H9 (cell line): ENCODE results near the gene TNPO3. TPM values are rescaled to one million over a fixed set of nuclear protein-coding genes. Genes with fewer than 3 reads are reported as not detected.
A peak's percentile ranks its signal among the peaks of the same experiment; 100 is the strongest.

Experiments
- DNase-seq: peaks from one replicate; pipeline ENCODE4 v3.0.0-alpha.2; 2017
- H2AFZ ChIP-seq: one replicate; pipeline ENCODE4 v1.6.1; 2013; ENCODE audit warnings: mild to moderate bottlenecking, low read length, control low read depth, moderate library complexity
- H2AK5ac ChIP-seq: 2 replicates; pipeline ENCODE4 v1.6.1; 2013; ENCODE audit warnings: low read length, control low read depth, mixed read lengths; ENCODE audit not compliant: insufficient read length
- H2BK120ac ChIP-seq: one replicate; pipeline ENCODE4 v1.6.1; 2013; ENCODE audit warnings: low read depth, mild to moderate bottlenecking, low read length, control low read depth, inconsistent platforms; ENCODE audit not compliant: poor library complexity, severe bottlenecking
- H2BK12ac ChIP-seq: 2 replicates; pipeline ENCODE4 v1.6.1; 2013; ENCODE audit warnings: low read length, control low read depth, mixed read lengths, low read depth; ENCODE audit not compliant: insufficient read length
- H2BK15ac ChIP-seq: 2 replicates; pipeline ENCODE4 v1.6.1; 2013; ENCODE audit warnings: low read depth, low read length, control low read depth
- H2BK20ac ChIP-seq: one replicate; pipeline ENCODE4 v1.6.1; 2013; ENCODE audit warnings: low read depth, mild to moderate bottlenecking, low read length, control low read depth, inconsistent platforms; ENCODE audit not compliant: poor library complexity, severe bottlenecking
- H2BK5ac ChIP-seq: 2 replicates; pipeline ENCODE4 v1.6.1; 2013; ENCODE audit warnings: low read length, control low read depth, mixed read lengths; ENCODE audit not compliant: insufficient read length
- H3K14ac ChIP-seq: 2 replicates; pipeline ENCODE4 v1.6.1; 2013; ENCODE audit warnings: low read length, control low read depth; ENCODE audit not compliant: insufficient read depth
- H3K18ac ChIP-seq: 2 replicates; pipeline ENCODE4 v1.6.1; 2013; ENCODE audit warnings: low read depth, mild to moderate bottlenecking, mixed read lengths, low read length, control low read depth; ENCODE audit not compliant: insufficient read length
- H3K23ac ChIP-seq: 2 replicates; pipeline ENCODE4 v1.6.1; 2013; ENCODE audit warnings: low read length, control low read depth, mixed read lengths, low read depth; ENCODE audit not compliant: insufficient read length
- H3K23me2 ChIP-seq: 2 replicates; pipeline ENCODE4 v1.6.1; 2013; ENCODE audit warnings: low read depth, mild to moderate bottlenecking, mixed read lengths, low read length, control low read depth; ENCODE audit not compliant: insufficient read length, poor library complexity, severe bottlenecking
- H3K27ac ChIP-seq: 2 replicates; pipeline ENCODE4 v1.5.1; 2013; ENCODE audit warnings: low read length, control low read depth, mixed read lengths, low read depth; ENCODE audit not compliant: insufficient read length
- H3K27me3 ChIP-seq: 2 replicates; pipeline ENCODE4 v1.6.1; 2013; ENCODE audit warnings: low read length, control low read depth, inconsistent platforms; ENCODE audit not compliant: insufficient read depth
- H3K4ac ChIP-seq: 2 replicates; pipeline ENCODE4 v1.6.1; 2013; ENCODE audit warnings: low read depth, mild to moderate bottlenecking, control low read depth, inconsistent platforms, low read length, moderate library complexity
- H3K4me1 ChIP-seq: 2 replicates; pipeline ENCODE4 v1.6.1; 2013; ENCODE audit warnings: low read length, control low read depth, inconsistent platforms; ENCODE audit not compliant: insufficient read depth
- H3K4me2 ChIP-seq: 2 replicates; pipeline ENCODE4 v1.6.1; 2013; ENCODE audit warnings: low read length, control low read depth, mixed read lengths; ENCODE audit not compliant: insufficient read length, insufficient read depth
- H3K56ac ChIP-seq: 2 replicates; pipeline ENCODE4 v1.6.1; 2013; ENCODE audit warnings: low read depth, mild to moderate bottlenecking, mixed read lengths, low read length, control low read depth; ENCODE audit not compliant: insufficient read length
- H3K79me1 ChIP-seq: 2 replicates; pipeline ENCODE4 v1.6.1; 2013; ENCODE audit warnings: low read depth, mild to moderate bottlenecking, moderate library complexity, low read length, control low read depth, inconsistent platforms; ENCODE audit not compliant: insufficient read depth, poor library complexity, severe bottlenecking
- H3K79me2 ChIP-seq: 2 replicates; pipeline ENCODE4 v1.6.1; 2013; ENCODE audit warnings: low read length, control low read depth, inconsistent platforms; ENCODE audit not compliant: insufficient read depth
- H3K9ac ChIP-seq: 2 replicates; pipeline ENCODE4 v1.6.1; 2013; ENCODE audit warnings: low read length, control low read depth, mixed read lengths; ENCODE audit not compliant: insufficient read length; ENCODE audit errors: extremely low read depth
- H3K9me3 ChIP-seq: one replicate; pipeline ENCODE4 v1.6.1; 2013; ENCODE audit warnings: low read depth, low read length, inconsistent platforms; ENCODE audit not compliant: control insufficient read depth
- H3T11ph ChIP-seq: one replicate; pipeline ENCODE4 v1.6.1; 2013; ENCODE audit warnings: mild to moderate bottlenecking, low read length, control low read depth, inconsistent platforms
- H4K20me1 ChIP-seq: one replicate; pipeline ENCODE4 v1.6.1; 2013; ENCODE audit not compliant: control insufficient read depth, insufficient read length, insufficient read depth
- H4K5ac ChIP-seq: 2 replicates; pipeline ENCODE4 v1.6.1; 2013; ENCODE audit warnings: low read depth, mild to moderate bottlenecking, mixed read lengths, low read length, control low read depth; ENCODE audit not compliant: insufficient read length
- H4K8ac ChIP-seq: replicated peaks from 2 replicates; pipeline ENCODE4 v1.6.1; 2013; ENCODE audit warnings: low read length, control low read depth, mixed read lengths, low read depth; ENCODE audit not compliant: insufficient read length
- H4K91ac ChIP-seq: 2 replicates; pipeline ENCODE4 v1.6.1; 2013; ENCODE audit warnings: low read depth, mild to moderate bottlenecking, moderate library complexity, mixed read lengths, low read length, control low read depth; ENCODE audit not compliant: insufficient read length
- H3K27ac Mint-ChIP-seq, 3 experiments: 2 replicates in 2 of 3; 3 replicates in 1 of 3; pipeline ENCODE4 v1.8.0; 2020 to 2021; ENCODE audit warnings: mixed read lengths in 3 of 3, mild to moderate bottlenecking in 1 of 3, moderate library complexity in 1 of 3
- H3K27me3 Mint-ChIP-seq: 2 replicates; pipeline ENCODE4 v1.8.0; 2021; ENCODE audit warnings: low read depth, mild to moderate bottlenecking, moderate library complexity, mixed read lengths
- H3K36me3 Mint-ChIP-seq, 3 experiments: 2 replicates in 2 of 3; 3 replicates in 1 of 3; pipeline ENCODE4 v1.8.0; 2020 to 2021; ENCODE audit warnings: low read depth in 3 of 3, mixed read lengths in 3 of 3; ENCODE audit not compliant: insufficient read depth in 1 of 3
- H3K4me1 Mint-ChIP-seq, 2 experiments: 2 replicates each; pipeline ENCODE4 v1.8.0; 2020; ENCODE audit warnings: mixed read lengths in 2 of 2
- H3K4me3 Mint-ChIP-seq, 2 experiments: 2 replicates in 1 of 2; 3 replicates in 1 of 2; pipeline ENCODE4 v1.8.0; 2020 to 2021; ENCODE audit warnings: mild to moderate bottlenecking in 2 of 2, mixed read lengths in 2 of 2, moderate library complexity in 1 of 2
- H3K9me3 Mint-ChIP-seq, 2 experiments: 2 replicates in 1 of 2; 3 replicates in 1 of 2; pipeline ENCODE4 v1.8.0; 2020; ENCODE audit warnings: mild to moderate bottlenecking in 2 of 2, mixed read lengths in 2 of 2, moderate library complexity in 1 of 2
- WGBS: extraction: QIAGEN DNeasy Blood & Tissue Kit; methylation state at CpG from one replicate; pipeline ENCODE4 v1.1.7; 2013; ENCODE audit warnings: missing lambda C conversion rate, low lambda C conversion rate, mixed read lengths; ENCODE audit not compliant: insufficient read length; ENCODE audit errors: extremely low coverage; 5-methylcytosine and 5-hydroxymethylcytosine counted together
- total RNA-seq: library from RNA; stranded (reverse); gene quantifications from 2 replicates; pipeline ENCODE4 v1.2.1, GENCODE V29; 2021
- TF ChIP-seq, protein P1 (sequence below): fragments of 200-600 bp; sonication (generic); conservative IDR thresholded peaks from 3 replicates; pipeline ENCODE4 v1.8.0; 2021; ENCODE audit warnings: antibody characterized with exemption, mild to moderate bottlenecking

The TNPO3 gene
- total RNA-seq, 1 experiment from 2014 or later, result 90.1 TPM

DNA sequence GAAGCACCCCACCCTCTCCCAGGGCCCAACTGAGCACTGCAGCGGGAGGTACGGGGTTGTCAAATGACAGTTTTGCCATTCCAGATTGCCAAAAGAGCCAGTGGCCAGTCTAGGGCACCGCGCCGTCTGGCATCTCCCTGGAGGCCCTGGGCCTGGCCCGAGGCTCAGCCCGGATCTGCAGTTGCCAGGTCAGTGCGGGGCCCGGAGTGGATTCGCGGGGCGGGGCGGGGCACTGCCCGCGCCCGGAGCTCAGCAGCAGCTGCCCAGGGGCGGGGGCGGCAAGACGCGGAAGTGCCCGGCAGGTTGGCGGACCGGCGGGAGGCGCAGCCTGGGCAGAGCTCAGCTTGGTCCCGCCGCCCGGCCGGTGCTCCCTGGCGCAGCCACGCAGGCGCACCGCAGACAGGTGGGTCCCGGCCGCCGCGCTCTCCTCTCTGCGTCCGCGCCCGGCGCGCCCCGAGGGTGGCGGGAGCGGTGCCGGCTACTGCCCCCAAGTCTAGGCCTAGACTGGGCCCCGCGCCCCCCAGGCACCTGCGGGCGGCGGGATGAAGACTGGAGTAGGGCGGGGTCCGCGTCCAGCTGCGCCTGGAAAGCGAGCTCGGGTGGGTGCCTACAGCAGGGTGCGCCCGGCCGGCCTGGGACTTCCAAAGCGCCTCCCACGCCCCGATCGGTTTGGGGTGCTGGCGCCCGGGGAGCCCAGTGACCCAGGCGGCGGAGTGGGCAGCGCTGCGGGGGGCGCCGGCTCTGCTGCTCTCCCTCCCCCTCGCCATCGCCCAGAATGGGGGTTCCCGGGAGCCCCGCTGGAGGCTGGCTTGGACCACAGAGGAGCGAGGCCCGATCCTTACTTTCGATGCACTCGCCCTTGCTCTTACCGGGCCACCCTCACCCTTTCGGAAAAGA is 117.0 kb downstream of the TNPO3 start, which contains the start of gene IRF5:
Gene IRF5 (plus strand): TSS at position 281 of the 897 bp plus-strand sequence. CDS start 4,155 bp downstream, outside the sequence.
- Histone ChIP-seq H3K14ac (no peak within 1 kb of the TSS), H3K79me2 (no peaks in the 10 kb centered on the region), H2BK20ac (no peak within 1 kb of the TSS), H4K20me1 (no peaks in the 10 kb centered on the region), H3K23me2 (peaks cover 5% of the 10 kb centered on the region), H2AFZ (no peak within 1 kb of the TSS), H4K5ac (no peak within 1 kb of the TSS), H4K91ac (no peak within 1 kb of the TSS), H4K8ac (no peak within 1 kb of the TSS), H3T11ph (no peak within 1 kb of the TSS), H3K18ac (no peak within 1 kb of the TSS), H3K27me3 (peaks cover 20% of the 10 kb centered on the region; the same call in 1 of the 2 replicates), H3K56ac (no peak within 1 kb of the TSS), H3K9ac (no peak within 1 kb of the TSS), H2BK5ac (no peak within 1 kb of the TSS), H3K4me1 (no peaks in the 10 kb centered on the region), H3K4me2 (peak within 1 kb of the TSS; percentile 65), H3K23ac (no peak within 1 kb of the TSS), H3K9me3 (no peaks in the 10 kb centered on the region), H2AK5ac (no peak within 1 kb of the TSS), H2BK15ac (no peak within 1 kb of the TSS), H3K27ac (no peak within 1 kb of the TSS), H2BK12ac (no peak within 1 kb of the TSS), H3K4ac (no peak within 1 kb of the TSS), H3K79me1 (no peaks in the 10 kb centered on the region), H2BK120ac (no peak within 1 kb of the TSS)
- DNase-seq, result peak; percentile 56
- WGBS, result no CpG with 5 or more reads among the region's 83 CpGs
- H3K9me3 Mint-ChIP-seq, result 0 out of 5 replicates have a peak, but pooled peaks cover 0 to 2% of the 10 kb centered on the region in 2 experiments
- peaks cover 13 to 20% of the 10 kb centered on the region in 2 experiments for H3K4me1 Mint-ChIP-seq
- no peaks in the 10 kb centered on the region for H3K36me3 Mint-ChIP-seq
- peak within 1 kb of the TSS; percentile 63 to 82 for H3K4me3 Mint-ChIP-seq
- peaks cover 84% of the 10 kb centered on the region for H3K27me3 Mint-ChIP-seq
- TF ChIP-seq, protein P1, sequence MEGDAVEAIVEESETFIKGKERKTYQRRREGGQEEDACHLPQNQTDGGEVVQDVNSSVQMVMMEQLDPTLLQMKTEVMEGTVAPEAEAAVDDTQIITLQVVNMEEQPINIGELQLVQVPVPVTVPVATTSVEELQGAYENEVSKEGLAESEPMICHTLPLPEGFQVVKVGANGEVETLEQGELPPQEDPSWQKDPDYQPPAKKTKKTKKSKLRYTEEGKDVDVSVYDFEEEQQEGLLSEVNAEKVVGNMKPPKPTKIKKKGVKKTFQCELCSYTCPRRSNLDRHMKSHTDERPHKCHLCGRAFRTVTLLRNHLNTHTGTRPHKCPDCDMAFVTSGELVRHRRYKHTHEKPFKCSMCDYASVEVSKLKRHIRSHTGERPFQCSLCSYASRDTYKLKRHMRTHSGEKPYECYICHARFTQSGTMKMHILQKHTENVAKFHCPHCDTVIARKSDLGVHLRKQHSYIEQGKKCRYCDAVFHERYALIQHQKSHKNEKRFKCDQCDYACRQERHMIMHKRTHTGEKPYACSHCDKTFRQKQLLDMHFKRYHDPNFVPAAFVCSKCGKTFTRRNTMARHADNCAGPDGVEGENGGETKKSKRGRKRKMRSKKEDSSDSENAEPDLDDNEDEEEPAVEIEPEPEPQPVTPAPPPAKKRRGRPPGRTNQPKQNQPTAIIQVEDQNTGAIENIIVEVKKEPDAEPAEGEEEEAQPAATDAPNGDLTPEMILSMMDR, result no peak
- no peak within 1 kb of the TSS for H3K27ac Mint-ChIP-seq
